Suppressor macrophage treated with lipopolysaccharide for 4 hours (primary cell): ENCODE data around the gene INTS2.
"Not testable (repeated sequence)": the region's sequence is repeated elsewhere in the genome, so short reads cannot be mapped to it uniquely, and the experiment has no call there.

ENCODE experiments used
- DNase-seq: peaks from one replicate; pipeline ENCODE4 v3.0.0-alpha.2; 2020

INTS2 gene

DNA sequence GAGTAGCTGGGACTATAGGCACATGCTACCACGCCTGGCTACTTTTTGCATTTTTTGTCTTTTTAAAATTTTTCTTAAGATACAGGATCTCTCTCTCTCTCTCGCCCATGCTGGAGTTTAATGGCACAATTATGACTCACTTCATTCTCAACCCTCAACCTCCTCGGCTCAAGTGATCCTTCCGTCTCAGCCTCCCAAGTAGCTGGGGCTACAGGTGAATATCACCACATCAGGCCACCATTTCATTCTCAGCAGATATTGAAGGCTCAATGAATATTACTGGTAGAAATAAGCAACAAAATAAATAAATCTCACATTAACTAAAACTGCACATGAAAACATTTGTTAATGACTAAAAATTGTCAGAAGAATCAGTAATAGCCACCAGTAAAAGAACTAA lies 106.1 kb downstream of the INTS2 start:
- no peak for DNase-seq

DNA sequence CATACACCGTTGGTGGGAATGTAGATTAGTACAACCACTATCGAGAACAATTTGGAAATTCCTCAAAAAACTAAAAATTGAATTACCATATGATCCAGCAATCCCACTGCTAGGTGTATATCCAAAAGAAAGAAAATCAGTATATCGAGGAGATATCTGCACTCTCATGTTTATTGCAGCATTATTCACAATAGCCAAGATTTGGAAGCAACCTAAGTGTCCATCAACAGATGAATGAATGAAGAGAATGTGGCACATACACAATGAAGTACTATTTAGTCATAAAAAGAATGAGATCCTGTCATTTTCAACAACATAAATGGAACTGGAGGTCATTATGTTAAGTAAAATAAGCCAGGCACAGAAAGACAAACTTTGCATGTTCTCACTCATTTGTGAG lies 108.5 kb downstream of the INTS2 start:
- DNase-seq = not testable (repeated sequence)

GRCh38 chr17:61818225-61818624 lies 109.6 kb downstream of the INTS2 start:
- no peak for DNase-seq

DNA sequence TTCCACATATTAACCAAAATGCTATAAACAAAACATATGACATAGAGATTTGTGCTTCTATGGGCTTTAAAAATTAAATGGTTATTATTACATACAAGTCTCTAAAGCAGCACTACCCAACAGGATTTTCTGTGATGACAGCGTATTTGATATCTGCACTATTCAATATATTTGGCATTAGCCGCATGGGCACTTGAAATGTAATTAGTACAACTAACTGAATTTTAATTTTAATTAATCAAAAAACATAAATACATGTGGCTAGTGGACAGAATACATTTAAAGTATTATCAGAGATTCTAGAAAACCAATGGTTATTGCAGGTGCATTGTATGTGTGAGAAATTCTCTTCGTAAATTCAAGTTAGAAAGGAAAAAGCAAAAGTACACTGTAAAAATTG lies 110.3 kb downstream of the INTS2 start:
- DNase-seq = no peak

DNA sequence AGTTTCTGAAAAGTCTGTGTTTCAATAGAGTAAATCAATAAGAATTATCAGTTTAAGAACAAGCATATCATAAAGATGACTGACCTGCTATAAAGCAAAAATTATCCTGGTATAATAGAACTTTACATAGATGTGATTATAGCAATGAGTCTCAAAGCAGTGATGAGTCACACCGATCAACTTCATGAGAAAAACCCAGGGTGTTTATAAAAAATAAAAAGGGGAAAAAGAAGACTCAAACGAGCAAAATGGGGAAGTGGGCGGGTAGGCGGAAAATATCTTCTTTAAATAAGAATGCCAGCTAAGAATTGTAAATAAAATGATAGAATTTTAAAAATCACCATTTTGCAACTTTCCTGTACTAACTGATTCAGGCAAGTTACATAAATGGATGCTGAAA lies 111.2 kb downstream of the INTS2 start:
- DNase-seq = peak; percentile 85

- DNase-seq = no peak
Observed at GRCh38 chr17:61815863-61816503, 111.8 kb downstream of the INTS2 start.
